ENCODE measurements around the gene COL4A4.
A peak's percentile ranks its signal among the peaks of the same experiment; 100 is the strongest.

The COL4A4 gene

GRCh38 chr2:226978300-226978699, 185.7 kb downstream of the COL4A4 start:
- no peak for DNase-seq

- peak; percentile 27 for DNase-seq
These were observed 186.2 kb downstream of the COL4A4 start for GRCh38 chr2:226977775-226978190.

- DNase-seq: no peak
These were observed 190.2 kb downstream of the COL4A4 start for GRCh38 chr2:226973816-226974215.

GRCh38 chr2:226971770-226972169, 192.2 kb downstream of the COL4A4 start:
- no peak for DNase-seq

GRCh38 chr2:226971084-226971483, 192.9 kb downstream of the COL4A4 start:
- DNase-seq: no peak

GRCh38 chr2:226970362-226970761, 193.6 kb downstream of the COL4A4 start:
- no peak for DNase-seq

GRCh38 chr2:226969417-226970080, 194.5 kb downstream of the COL4A4 start:
- no peak for DNase-seq

- no peak for DNase-seq
These were observed 198.6 kb downstream of the COL4A4 start for GRCh38 chr2:226965376-226965775.

- no peak for DNase-seq
These were observed 200.5 kb downstream of the COL4A4 start for GRCh38 chr2:226963528-226963927.

GRCh38 chr2:226962176-226962773, 201.7 kb downstream of the COL4A4 start:
- DNase-seq: no peak

GRCh38 chr2:226959418-226959817, 204.6 kb downstream of the COL4A4 start:
- DNase-seq: no peak

- no peak for DNase-seq
These were observed 207.3 kb downstream of the COL4A4 start for GRCh38 chr2:226956659-226957058.

- DNase-seq: no peak
These were observed 210.2 kb downstream of the COL4A4 start for GRCh38 chr2:226953826-226954225.

GRCh38 chr2:226953206-226953605, 210.8 kb downstream of the COL4A4 start:
- DNase-seq: no peak
